ENCODE results near the gene WDR53.
"Not testable (repeated sequence)": the region's sequence is repeated elsewhere in the genome, so short reads cannot be mapped to it uniquely, and the experiment has no call there.

WDR53 gene

GRCh38 chr3:196517919-196518318 lies 50.4 kb downstream of the WDR53 start:
- no peak for DNase-seq (ENCODE audit: low read depth)

- no peak for DNase-seq (ENCODE audit: low read depth)
Measured at GRCh38 chr3:196517162-196517800, 51.1 kb downstream of the WDR53 start.

GRCh38 chr3:196514913-196515621 lies 53.3 kb downstream of the WDR53 start, which contains the start of gene SMCO1:
Gene SMCO1, minus strand, starts transcription at chr3:196515346. Its CDS starts 137 bp downstream, at chr3:196515209.
- DNase-seq (ENCODE audit: low read depth) = no peak

- DNase-seq (ENCODE audit: low read depth) = no peak
Measured at GRCh38 chr3:196514350-196514716, 54.0 kb downstream of the WDR53 start.

- no peak for DNase-seq (ENCODE audit: low read depth)
Measured at GRCh38 chr3:196513697-196514349, 54.5 kb downstream of the WDR53 start.

GRCh38 chr3:196511646-196512425 lies 56.5 kb downstream of the WDR53 start:
- not testable (repeated sequence) for DNase-seq (ENCODE audit: low read depth)

GRCh38 chr3:196511108-196511507 lies 57.2 kb downstream of the WDR53 start:
- not testable (repeated sequence) for DNase-seq (ENCODE audit: low read depth)

GRCh38 chr3:196506687-196507086 lies 61.7 kb downstream of the WDR53 start:
- no peak for DNase-seq (ENCODE audit: low read depth)

GRCh38 chr3:196504556-196504955 lies 63.8 kb downstream of the WDR53 start:
- DNase-seq (ENCODE audit: low read depth) = no peak

Data from activated T-cell treated with anti-CD3 and anti-CD28 coated beads for 1 hour (primary cell).